Activated naive CD8-positive, alpha-beta T cell treated with anti-CD3 and anti-CD28 coated beads, Interleukin-2, amount 50 U/mL, for 16 hours (primary cell): ENCODE measurements around the gene ARHGAP12.
"Not testable (repeated sequence)": the region's sequence is repeated elsewhere in the genome, so short reads cannot be mapped to it uniquely, and the experiment has no call there.

Source experiments
- DNase-seq: peaks from one replicate; pipeline ENCODE4 v3.0.0-alpha.2; 2020; ENCODE audit warnings: low read depth, low spot score

The ARHGAP12 gene

GRCh38 chr10:31769564-31769963 lies 159.1 kb downstream of the ARHGAP12 start:
- DNase-seq: no peak

GRCh38 chr10:31768935-31769334 lies 159.7 kb downstream of the ARHGAP12 start:
- not testable (repeated sequence) for DNase-seq

GRCh38 chr10:31768467-31768866 lies 160.2 kb downstream of the ARHGAP12 start:
- no peak for DNase-seq

DNA sequence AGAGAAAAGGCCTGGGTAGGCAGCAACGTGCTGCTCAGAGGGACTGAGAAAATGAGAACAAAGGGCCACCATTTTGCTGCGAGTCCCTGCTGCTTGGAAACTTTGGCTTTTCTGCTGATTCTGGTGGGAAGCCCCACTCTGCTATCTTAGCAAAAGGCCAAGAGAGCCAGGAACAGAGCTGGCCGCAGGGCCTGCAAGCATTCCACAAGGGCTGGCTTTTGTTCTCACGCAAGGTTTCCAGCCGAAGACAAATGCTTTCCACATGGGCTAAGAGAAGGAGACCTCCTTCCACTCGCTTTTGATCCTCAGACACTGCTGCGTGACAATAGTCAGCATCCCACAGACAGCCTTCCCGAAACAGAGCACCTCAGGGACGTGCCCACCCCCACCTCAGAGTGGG lies 163.1 kb downstream of the ARHGAP12 start:
- DNase-seq: no peak

DNA sequence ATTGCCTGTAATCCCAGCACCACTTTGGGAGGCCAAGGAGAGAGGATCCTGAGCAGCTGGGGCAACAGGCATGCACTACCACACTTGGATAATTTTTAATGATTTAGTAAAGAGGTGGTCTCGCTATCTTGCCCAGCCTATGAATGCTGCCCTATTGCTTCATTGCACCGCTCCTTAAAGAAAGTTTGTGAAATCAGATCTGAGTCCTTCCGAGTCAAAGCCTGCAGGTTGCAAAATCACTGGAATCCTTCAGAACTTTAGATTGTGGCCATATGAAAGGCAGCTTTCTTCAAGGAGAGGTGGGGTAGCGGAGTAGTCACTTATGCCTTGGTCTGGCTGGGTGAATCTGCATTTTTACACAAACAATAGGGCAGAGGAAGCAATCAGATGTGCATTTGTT lies 166.3 kb downstream of the ARHGAP12 start:
- no peak for DNase-seq

DNA sequence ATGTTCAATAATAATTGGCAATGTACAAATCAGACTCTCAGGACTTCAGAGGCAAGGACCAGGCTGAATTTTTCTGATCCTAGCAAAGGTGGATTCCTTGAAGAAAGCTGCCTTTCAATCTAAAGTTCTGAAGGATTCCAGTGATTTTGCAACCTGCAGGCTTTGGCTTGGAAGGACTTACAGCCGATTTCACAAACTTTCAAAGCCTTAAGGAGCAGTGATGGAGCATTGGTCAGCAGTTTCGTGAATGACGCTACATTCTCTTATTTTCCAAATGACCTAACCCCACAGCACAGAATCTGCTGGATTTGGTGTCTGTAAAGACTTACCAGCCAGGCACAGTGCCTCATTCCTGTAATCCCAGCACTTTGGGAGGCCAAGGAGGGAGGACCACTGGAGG lies 167.5 kb downstream of the ARHGAP12 start:
- DNase-seq: no peak

DNA sequence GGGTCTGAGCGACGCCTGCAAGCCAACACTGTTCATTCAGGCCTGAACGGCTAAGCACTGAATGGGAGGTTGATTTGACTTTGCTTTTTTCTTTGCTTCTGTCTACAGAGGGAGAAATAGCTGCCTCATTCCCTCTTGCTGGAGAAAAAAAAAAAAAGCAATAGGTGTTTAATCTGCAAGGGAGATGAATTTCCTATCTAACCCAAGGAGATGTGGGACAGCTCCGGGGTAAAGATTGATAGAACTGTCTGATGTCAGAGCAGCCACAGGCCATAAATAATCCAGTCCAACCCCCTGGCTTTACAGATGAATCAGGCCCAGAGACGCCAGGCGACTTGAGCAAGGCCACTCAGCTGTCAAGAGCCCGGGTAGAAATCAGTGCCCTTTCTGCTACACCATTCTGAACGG lies 168.0 kb downstream of the ARHGAP12 start:
- DNase-seq: no peak

- DNase-seq: peak; percentile 90
These were observed 168.6 kb downstream of the ARHGAP12 start for GRCh38 chr10:31759799-31760626.

GRCh38 chr10:31759124-31759798 lies 169.4 kb downstream of the ARHGAP12 start:
- DNase-seq: peak; percentile 40

DNA sequence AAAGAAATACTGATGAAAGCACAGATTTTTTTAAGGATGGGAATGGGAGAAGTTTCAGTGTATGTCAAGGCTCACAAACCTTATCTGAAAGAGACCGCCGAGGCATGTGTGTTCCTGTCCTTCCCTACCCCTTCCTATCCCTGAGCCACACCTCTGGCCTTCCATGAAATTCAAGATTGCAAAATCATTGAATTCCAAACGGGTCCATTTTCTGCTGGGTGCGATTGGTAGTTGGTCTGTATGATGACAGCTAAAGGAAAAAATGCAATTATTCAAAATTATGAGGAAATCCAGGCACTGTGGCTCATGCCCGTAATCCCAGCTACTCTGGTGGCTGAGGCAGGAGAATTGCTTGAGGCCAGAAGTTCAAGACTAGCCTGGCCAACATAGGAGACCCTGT lies 170.1 kb downstream of the ARHGAP12 start:
- no peak for DNase-seq

DNA sequence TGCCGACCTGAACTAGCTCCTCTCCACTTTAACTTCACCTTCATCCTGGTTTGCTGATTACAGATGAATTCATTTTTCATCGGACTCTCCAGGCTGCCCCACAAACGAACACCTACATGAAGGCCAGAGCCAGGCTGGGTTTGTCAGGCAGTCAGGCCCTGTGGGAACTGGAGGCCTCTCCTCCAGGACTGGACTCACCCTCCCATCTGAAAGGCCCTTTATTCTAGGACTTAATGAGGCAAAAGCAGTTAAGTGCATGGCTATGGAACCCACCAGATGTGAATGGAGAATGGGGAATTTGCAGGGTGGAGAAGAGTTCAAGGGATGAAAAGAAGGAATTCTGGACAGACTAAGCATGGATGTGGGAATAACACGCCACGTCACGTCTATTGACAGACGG lies 170.8 kb downstream of the ARHGAP12 start:
- no peak for DNase-seq

- no peak for DNase-seq
These were observed 171.2 kb downstream of the ARHGAP12 start for GRCh38 chr10:31757386-31757791.

GRCh38 chr10:31756729-31757110 lies 171.9 kb downstream of the ARHGAP12 start:
- no peak for DNase-seq

DNA sequence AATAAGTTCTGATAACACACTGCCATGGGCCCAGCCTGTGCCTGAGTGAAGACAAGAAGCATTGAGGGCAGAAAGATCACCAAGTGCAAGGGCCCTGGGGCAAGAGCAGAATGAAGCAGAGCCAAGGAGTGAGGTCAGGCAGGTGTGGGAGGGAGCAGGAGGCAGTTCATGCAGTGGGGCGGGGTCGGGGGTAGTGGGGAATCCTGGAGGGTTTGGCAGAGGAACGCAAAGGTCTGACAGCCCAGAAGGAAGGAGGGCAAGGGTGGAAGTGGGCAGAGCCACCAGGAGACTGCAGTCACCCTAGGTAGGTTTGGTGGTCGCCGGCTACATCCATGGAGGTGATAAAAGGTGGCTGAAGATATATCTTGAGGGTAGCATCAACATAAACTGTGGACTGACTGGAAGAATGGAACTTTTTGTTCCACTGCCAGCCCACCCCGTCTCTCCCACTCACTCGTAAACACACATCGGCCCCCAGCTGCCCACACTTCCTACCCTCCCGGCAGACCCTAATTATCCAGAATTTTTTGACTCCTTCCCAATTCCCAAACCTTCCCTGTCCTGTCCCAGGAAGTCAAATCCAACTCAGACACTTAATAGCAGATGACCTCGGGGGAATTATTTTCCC lies 172.4 kb downstream of the ARHGAP12 start:
- DNase-seq: no peak
